Coronary artery (tissue), 2 donors: ENCODE data around the gene SYNC.
"Not testable (repeated sequence)": the region's sequence is repeated elsewhere in the genome, so short reads cannot be mapped to it uniquely, and the experiment has no call there.

Experiments
- DNase-seq: peaks from one replicate; pipeline ENCODE4 v3.0.0-alpha.2; 2017; ENCODE audit warnings: low spot score
- H3K27ac ChIP-seq, 2 donors: fragments of 200-600 bp; sonication (generic); one replicate each; pipeline ENCODE4 v1.5.1; 2016 to 2019
- H3K4me3 ChIP-seq: fragments of 200-600 bp; sonication (generic); 2 replicates; pipeline ENCODE4 v1.5.1; 2016; ENCODE audit warnings: mild to moderate bottlenecking, moderate library complexity
- CTCF ChIP-seq: fragments of 200-600 bp; sonication (generic); IDR thresholded peaks from one replicate; pipeline ENCODE4 v1.5.1; 2019; ENCODE audit warnings: antibody characterized with exemption

SYNC gene

GRCh38 chr1:32680642-32681041, 21.9 kb downstream of the SYNC start:
- DNase-seq: no peak
- Histone ChIP-seq H3K4me3 (no peak overlapping the region), H3K27ac (no peak overlapping the region)
- no peak for TF ChIP-seq CTCF

- not testable (repeated sequence) for DNase-seq, H3K27ac ChIP-seq, H3K4me3 ChIP-seq
Observed at GRCh38 chr1:32679993-32680392, 22.6 kb downstream of the SYNC start.

DNA sequence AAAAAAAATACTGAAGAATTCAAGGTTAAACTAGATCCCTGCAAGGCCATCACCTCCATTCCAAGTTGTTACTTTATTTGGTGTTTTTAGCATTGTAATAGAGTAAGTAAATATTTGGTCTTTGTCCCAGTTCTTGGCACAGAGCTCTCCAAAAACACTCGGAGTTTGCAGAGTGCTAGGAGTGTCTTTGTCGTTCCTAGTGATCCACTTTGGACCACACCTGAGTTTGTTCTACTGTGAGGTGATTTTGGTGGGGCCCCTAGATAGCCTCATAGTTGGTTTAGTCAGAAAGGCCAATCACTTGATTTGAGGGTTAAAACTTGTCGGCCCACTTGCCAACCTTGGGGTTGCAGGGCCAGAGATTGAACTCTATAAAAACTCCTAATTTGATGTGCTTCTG, 25.6 kb downstream of the SYNC start:
- H3K4me3 ChIP-seq: no peak overlapping the region
- no peak overlapping the region for H3K27ac ChIP-seq
- no peak for DNase-seq
- no peak for TF ChIP-seq CTCF

DNA sequence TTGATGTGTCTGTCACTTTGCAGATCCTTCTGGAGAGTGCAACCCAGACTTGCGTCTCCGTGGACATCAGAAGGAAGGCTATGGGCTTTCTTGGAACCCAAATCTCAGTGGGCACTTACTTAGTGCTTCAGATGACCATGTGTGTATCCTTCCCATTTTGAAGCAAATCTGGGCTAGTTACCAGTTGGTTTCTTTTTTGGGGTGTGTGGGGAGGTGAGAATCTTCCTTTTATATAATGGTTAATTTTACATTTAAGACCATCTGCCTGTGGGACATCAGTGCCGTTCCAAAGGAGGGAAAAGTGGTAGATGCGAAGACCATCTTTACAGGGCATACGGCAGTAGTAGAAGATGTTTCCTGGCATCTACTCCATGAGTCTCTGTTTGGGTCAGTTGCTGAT, 33.9 kb downstream of the SYNC start:
- H3K27ac ChIP-seq, DNase-seq, H3K4me3 ChIP-seq: not testable (repeated sequence)

GRCh38 chr1:32666901-32667566, 35.5 kb downstream of the SYNC start:
- DNase-seq: no peak
- no peak for TF ChIP-seq CTCF
- H3K27ac ChIP-seq: no peak overlapping the region
- H3K4me3 ChIP-seq: no peak overlapping the region

GRCh38 chr1:32665915-32666314, 36.7 kb downstream of the SYNC start:
- no peak overlapping the region for H3K27ac ChIP-seq
- no peak overlapping the region for H3K4me3 ChIP-seq
- TF ChIP-seq CTCF: no peak
- no peak for DNase-seq

DNA sequence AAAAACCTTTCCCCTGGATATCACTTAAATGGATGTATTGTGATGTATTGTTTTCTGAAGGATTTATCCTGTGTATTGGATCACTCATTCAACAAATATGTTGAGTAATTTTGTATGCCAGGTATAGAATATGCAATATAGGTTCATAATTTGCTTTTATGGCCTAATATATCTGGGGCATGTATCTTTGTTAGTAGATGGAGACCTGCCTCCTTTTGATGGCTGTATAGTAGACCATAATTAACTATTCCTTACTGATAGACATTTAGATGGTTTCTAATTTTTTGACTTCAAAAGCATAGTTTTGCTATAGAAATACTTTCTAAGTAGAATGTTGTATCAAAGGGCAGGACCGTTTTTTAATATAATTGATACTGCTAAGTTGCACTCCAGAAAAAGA, 43.0 kb downstream of the SYNC start:
- no peak overlapping the region for H3K4me3 ChIP-seq
- no peak overlapping the region for H3K27ac ChIP-seq
- DNase-seq: no peak
- no peak for TF ChIP-seq CTCF

- no peak for TF ChIP-seq CTCF
- no peak overlapping the region for H3K27ac ChIP-seq
- peak overlapping the region; percentile 97 for H3K4me3 ChIP-seq
- no peak for DNase-seq
Observed at GRCh38 chr1:32652244-32652962, 50.2 kb downstream of the SYNC start.
